Bone marrow (tissue), 2 donors: ENCODE data around the gene DDX41.
A peak's percentile ranks its signal among the peaks of the same experiment; 100 is the strongest.

ENCODE experiments used
- DNase-seq, 2 donors: peaks; one replicate each; lab custom pipeline; 2025; lab: John Stamatoyannopoulos, UW

The DDX41 gene

DNA sequence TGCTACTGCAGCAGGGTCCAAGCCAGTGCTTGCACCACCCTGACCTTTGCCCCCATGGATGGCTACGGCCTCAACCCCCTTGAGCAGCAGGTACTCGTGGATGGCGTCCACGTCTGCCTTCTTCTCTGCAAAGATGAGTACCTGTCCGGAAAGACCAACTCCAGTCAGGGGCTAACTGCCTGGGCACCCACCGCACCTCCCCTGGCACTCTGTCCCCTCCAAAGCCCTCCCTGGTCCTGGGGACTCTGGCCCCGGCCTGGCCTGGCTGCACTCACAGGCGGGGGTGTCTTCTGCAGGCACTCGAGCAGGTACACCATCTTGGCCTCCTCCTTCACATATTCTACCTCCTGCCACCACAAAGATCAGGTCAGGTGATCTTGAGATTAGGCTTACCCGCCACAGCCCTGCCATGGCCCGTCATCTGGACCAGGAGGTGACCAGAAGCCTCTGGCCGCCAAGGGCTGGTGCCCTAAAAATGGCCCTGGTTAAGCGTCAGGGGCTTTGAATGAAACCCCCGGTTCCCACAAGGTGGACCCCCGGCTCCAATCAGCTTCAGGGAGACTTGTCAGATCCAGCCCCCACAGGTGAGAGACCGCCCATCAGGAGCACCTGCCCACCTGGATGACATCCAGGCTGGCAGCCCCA, 3.9 kb downstream of the DDX41 start:
- no peak for DNase-seq

DNA sequence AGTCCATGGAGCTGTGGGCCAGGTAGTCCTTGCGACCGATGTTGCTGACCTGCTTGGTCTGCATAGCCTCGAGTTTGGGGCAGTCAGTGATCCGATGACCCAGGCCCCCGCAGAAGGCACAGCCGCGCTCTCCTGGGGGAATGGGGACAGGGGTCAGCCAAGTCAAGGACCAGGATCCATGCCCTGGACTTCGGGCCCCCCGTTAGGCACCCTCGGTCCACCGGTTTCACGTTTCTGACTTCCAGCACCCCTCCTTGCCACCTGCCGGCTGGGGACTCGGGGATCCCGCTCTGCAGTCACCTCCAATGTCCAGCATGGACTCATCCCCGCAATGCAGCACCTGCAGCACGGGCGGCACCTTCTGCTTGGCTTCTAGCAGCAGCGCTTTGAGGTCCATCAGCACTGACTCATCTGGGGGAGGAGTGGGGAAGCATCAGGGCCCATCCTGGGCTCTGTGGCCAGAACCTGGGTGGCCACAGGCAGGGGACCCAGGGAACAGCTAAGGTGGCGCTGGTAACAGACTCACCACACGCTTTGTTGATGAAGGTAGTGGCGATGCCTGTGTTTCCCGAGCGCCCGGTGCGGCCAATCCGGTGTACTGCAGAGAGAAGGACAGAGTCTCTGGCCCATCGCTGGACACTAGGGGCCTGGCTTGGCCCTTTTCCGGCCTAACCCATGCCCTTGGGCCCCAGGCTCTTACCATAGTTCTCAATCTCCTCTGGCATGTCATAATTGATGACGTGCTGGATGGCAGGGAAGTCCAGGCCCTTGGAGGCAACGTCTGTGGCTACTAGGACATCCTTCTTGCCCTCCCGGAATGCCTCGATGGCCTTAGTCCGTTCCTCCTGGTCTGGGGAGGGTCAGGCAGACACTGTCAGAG, 4.7 kb downstream of the DDX41 start:
- DNase-seq = no peak

DNA sequence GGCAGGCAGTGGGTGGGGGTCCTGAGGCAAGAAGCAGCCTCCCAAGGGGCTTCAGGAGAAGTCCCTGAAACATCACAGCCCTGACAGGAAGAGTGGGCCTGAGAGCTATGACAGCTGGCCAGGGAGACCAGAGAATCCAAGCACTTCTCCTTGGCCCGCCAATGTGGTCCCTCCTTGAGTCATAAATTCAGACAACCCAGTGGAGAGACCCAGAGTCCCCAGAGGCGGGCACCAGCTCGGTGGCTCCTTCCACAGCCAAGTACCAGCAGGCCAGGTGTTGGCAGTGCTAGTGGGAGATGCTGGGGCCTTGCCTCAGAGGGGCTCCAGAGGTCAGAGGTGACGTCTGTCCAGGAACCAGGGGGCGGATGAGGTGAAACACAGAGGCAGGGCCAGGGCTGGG, 5.6 kb downstream of the DDX41 start:
- peak in 1 of 2 donors; percentile 45 for DNase-seq

DNA sequence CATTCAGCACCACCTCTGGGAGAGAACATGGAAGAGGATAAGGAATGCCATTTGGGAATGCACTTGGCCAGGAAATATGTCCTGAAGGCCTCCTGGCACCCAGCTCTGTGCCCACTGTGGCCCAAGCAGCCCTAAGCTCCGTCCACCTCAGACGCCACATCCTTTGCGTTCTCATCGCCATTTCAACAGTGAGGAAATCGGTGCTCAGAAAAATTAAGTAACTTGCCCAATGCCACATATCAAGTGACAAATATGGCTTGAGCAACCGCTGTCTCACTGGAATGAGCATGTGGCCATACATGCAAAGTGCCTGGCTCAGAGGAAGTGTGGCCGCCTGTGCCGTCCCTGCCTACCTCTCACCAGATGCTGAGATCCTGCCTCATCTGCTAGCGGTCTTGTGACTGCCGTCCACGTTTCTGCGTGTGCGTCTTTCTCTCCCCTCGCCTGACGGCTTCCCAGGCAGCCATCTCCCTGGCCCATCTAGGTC, 6.2 kb downstream of the DDX41 start:
- peak in 1 of 2 donors; percentile 45 for DNase-seq

DNA sequence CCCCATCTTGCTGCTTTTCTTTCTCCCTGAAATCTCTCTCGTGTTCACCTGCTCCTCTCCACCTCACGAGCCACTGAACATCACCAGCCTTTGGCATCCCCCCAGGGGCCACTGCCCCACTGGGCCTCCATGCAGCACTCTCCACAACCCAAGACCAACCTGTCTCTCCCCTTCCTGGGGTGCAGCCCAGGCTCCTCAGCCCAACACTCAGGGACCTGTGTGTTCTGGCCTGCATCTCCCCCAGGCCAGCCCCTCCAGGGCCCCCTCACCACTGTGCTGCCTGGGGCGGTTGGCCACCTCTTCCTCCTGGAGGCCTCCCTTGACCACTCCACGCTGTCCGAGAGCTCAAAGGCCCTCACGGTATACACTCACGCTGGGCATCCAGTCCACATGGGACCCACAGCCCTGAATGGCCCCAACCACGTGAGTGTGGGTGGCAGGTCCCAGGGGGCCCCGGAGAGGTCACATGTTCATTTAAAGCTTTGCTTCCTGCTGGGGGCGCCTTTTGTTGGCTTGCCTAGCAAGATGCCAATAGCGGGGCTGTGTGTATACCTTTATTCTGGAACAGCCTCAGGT, 6.7 kb downstream of the DDX41 start:
- DNase-seq = no peak

DNA sequence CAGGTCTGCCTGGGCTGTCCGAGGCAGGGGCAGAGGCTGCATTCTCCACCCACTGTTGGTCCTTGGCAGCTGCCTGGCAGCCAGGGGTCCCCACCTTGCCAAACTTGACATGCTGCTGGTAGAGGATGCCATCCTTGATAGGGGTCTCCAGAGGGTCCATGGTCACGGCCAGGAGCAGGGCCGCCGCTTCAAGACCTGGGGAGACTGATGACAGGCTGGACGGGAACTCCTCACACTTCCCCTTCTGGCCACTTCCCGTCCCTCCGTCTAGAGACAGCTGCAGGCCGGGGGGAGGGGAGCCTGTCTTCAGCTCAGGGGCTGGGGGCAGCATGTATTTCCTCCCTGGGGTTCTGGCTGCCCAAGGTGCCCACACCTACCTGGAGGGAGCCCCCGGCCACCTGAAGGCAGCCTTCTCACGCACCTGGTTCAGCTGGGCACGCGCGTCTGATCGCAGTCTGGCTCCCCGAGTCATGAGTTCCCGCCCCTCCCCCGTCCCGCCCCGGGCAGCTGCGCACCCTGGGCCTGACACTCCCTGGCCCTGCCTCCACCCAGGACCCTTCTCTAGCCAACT, 7.3 kb downstream of the DDX41 start, which contains the start of gene DOK3:
DOK3 (minus strand) TSS at position 446 of the 571 bp plus-strand sequence; CDS start at position 160, 286 bp downstream.
- peak in 1 of 2 donors; percentile 46 for DNase-seq

DNA sequence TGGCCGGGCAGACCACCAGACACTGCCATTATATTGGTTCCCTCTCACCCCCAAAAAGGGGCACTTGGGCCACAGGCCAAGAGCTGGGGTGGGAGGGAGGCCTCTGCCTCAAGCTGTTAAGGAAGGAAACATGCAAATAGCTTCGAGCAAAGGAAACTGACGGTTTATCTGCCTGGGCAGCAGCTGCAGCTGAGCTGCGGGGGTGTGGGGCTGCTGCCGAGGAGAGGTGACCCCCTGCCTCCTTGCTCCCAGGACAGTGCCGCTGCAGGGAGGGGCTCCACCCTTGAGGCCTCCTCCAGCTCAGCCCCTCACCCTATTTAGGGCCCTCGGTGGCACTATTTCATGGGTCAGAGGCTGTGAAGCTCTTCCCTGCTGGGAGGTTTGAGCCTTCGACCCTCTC, 7.9 kb downstream of the DDX41 start:
- DNase-seq = peak in 1 of 2 donors; percentile 30

DNA sequence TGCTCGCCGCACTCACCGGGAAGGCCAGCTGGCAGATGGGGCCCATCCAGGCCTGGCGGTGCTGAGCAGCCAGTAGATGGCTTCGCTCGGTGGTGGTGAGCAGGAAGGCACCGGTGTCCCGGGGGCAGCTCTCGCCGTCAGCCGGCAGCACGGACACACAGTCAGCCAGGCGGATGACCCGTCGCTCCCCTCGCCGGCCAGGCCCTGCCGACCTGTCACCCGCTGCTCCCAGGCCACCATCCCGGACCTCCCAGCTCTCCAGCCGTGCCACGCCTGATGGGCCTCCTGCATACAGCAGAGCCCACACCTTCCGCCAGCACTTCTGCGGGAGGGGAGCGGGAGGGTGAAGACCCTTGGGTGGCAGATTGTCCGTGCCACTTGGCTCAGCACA, 8.5 kb downstream of the DDX41 start:
- DNase-seq = no peak

DNA sequence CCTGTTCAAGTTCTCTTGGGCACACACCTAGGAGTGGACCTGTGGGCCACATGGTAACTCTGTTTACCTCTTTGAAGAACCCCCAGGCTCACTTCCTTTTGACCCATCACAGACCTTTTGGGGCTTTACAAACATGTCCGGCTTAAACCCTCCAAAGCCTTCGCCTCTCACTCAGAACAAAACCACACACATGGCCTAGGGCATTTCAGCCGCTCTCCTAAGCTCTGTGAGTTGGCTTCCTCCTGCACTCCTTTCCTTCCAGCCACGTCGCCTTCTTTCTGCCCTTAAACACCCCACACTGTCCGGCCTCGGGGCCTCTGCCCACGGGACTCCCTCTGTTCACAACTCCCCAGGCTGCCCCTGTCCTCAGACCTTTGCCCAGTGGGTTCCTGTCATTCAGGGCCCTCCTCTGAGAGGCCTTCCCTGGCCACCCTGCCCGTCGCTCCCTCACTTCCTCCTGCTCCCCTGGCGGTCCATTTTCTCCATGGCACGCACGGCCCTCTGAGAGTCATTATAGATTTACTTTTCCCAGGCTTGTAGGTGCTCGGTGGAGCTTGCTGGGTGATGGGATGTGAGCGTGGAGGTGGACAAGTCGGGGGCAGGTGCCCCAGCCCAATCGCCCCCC, 9.1 kb downstream of the DDX41 start:
- peak; percentile 23 to 37 for DNase-seq

DNA sequence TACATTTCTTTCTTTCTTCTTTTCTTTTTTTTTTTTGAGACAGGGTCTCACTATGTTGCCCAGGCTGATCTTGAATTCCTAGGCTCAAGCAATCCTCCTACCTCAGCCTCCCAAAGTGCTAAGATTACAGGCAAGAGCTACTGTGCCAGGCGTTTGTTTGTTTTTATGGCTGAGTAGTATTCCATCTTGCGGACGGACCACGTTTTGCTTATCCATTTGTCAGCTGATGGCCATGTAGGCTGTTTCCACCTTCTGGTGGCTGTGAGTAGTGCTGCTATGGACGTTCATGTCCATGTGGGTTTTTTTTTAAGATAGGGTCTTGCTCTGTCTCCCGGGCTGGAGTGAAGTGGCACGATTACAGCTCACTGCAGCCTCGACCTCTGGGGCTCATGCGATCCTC, 9.6 kb downstream of the DDX41 start:
- DNase-seq = no peak

DNA sequence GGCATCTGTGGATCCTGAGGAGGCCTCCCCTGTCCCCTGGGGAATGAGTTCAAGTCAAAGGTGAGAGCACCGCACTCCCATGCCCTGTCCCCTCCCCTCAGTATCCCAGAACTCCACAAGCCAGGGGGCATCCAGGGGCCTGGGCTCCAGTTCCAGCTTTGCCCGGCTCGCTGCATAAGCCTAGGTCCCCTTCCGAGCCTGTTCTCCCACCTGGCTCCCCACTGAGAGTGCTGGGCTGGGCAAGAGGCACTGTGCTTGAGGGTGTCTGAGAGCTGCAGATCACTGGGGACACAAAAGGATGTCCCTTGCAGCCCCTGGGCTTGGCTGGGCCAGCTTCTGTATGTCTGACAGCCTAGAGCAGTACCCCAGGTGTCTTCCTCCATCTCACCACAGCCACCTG, 11.7 kb downstream of the DDX41 start:
- DNase-seq = no peak

DNA sequence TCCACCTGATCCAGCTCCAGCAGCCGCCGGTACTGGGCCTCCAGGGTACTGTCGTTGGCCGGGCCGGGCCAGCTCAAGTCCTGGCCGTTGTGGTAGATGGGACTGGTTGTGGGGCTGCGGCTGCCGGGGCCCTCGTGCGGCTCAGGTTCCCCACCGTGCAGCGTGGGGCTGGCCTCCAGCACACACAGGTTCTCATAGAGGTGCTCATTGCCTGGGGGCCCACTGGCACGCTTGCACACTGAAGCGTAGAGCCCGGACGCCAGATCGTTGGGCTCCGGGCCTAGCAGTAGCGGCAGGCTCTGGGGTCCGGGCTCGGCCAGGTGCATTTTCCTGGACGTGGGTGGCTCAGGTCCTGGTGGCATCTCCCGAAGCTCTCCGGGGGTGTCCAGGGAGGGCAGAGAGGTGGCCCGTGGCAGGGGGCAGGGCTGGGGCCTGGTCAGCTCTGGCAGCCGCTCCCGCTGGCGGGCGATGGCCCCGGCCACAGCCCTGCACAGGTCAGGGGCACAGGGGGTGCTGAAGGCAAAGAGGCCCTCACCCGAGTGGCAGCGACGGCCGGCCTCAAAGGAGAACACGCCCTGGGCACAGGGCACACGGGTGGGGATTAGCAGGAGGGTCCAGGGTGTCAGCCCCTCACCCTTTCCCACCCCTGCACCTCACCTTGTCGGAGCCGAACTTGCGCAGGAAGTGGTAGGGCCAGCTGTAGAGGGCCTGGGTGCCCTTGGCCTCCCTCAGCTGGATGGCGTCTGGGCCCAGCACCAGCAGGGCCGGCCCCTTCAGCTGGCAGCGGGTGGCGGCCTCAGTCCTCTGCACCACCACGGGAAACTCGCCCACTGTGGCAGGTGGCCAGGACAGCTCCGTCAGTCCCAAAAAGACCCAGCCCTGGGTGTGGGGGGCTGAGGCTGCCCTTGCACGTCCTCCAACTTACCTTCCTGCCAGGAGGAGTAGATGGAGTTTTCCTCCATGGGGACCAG, 12.4 kb downstream of the DDX41 start:
- no peak for DNase-seq

DNA sequence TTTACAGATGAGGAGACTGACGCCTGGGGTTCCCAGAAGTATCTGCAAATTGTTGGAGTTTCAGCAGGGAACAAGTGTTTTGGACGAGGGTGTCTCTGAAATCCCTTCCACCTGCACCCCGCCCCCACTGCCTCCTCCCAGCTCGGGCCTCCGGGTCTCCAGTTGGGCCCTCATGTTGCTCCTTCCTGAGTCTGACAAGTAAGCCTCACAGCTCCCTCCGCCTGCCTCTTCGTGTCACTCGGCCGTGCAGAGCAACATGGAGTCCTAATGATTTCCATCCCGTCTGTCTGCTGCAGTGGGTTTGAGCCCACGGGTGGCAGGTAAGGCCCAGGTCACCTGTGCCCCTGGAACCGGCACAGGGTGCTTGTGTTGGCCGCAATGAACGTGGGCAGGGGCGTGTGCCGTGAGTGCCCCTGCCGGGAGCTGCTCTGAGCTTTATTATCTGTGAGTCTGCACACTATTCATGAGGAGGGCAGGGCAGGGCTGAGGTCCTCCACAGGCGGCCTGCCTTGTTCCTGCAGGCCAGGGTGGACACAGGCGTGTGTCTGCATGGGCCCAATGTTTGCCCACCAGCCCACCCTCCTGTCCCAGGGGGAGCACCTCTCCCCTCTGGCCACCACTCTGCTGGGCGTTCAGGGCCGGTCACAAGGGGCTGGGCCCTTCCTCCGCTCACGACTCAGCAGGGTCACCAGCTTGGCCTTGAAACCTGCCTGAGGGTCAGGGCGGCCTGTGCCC, 13.2 kb downstream of the DDX41 start:
- no peak for DNase-seq

DNA sequence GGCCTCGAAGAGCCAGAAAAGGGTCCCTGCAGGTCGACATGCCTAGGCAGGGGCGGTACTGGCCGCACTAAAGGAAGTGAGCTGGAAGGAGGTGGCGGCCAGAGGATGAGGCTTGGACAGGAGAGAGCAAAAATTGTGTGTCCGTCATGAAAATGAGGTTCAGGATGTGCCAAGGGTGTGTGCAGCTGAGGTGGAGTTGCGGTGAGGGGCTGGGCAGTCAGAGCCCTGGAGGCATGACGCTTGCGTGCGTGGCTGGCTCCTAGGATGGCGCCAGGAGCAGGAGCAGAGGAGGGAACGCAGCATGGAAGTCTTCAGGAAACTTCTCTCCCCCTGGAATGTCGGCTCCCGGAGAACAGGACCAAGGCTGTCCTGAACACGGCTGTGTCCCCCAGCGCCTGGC, 13.9 kb downstream of the DDX41 start:
- no peak for DNase-seq

DNA sequence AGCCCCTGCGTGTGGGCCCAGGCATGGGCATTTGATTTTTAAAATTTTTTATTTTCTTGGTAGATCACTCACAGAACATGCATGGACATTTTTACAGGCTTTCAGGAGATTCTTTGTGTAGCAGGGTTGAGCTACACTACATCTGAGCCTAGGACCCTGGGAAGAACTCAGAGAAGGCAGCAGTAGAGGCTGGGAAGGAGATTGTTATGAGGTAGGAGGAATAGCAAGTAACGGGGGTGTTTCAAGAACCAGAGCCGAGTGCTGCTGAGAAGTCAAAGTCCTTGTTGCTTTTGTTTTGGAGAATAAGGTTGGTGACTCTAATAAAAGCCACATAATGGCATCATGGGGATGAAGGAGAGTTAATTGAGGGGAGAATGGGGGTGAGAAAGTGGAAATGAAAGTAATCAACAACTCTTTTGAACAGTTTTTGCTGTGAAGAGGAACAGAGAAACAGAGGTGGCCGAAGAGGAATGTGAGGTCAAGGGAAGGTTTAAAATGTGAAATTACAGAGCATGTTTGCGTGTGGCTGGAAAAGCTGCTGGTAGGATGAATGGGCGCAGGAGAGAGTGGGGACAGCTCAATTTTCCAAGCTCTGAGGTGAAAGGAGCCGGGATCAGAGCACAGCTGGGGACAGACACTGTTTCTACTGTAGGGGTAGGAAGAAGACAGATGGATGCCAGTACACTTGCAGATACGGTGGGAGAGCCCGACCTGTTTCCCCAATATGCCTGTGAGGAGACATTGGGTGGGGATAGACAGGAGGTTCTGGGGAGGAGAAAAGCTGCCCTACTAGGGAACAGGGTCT, 14.7 kb downstream of the DDX41 start:
- DNase-seq = no peak

DNA sequence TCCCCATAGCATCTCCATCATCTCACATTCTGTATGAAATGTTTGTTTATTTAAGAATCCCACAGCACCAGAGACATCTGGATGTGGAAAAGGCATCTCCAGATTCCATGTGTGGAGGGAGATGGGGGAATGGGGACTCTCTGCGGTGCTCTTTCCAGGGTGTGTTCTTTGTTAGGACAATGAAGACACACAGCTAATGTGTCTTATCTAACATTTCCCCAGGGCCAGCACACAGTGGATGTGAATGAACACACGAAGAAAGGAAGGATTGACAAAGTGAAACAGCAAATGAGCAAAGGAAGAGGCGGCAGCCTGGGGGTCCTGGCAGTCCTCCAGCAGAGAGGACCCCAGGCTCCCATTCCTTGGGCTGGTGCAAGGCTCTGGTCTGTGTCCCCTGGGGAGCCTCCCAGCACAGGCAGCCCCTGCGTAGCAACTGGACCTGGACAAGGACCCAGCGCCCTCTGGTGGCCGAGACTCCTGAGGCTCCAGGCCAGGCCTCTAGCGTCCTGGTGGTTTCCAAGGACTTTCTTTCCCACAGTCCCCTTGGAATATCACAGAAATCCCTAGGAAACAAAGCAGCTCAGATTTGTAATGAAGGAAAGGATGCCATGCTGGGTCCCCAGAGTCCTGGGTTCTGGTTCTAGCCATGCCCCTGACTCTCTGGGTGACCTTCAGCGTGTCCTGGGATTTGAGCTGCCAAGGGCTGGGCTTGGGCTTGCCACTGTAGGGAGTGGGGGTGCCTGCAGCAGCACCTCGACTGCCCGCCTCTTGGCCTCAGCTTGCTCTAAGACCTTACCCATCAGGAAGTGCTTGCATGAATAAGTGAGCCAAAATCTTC, 15.9 kb downstream of the DDX41 start:
- peak; percentile 42 to 68 for DNase-seq

DNA sequence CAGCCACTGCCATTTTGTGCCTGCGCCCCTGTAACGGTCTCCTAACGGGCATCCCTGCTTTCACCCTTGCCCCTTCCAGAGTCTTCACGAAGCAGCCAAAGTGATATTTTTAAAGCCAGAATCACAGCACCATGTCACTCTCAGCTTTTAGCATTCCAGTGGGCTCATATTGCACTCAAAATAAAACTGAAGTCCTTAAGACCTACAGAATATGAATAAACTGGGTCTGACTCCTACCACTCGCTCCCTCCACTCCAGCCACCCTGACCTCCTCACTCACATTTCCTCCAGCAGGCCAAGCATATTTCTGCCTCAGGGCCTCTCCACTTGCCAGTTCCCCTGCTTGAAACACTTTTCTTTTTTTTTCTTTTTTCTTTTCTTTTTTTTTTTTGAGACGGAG, 16.9 kb downstream of the DDX41 start:
- no peak for DNase-seq

DNA sequence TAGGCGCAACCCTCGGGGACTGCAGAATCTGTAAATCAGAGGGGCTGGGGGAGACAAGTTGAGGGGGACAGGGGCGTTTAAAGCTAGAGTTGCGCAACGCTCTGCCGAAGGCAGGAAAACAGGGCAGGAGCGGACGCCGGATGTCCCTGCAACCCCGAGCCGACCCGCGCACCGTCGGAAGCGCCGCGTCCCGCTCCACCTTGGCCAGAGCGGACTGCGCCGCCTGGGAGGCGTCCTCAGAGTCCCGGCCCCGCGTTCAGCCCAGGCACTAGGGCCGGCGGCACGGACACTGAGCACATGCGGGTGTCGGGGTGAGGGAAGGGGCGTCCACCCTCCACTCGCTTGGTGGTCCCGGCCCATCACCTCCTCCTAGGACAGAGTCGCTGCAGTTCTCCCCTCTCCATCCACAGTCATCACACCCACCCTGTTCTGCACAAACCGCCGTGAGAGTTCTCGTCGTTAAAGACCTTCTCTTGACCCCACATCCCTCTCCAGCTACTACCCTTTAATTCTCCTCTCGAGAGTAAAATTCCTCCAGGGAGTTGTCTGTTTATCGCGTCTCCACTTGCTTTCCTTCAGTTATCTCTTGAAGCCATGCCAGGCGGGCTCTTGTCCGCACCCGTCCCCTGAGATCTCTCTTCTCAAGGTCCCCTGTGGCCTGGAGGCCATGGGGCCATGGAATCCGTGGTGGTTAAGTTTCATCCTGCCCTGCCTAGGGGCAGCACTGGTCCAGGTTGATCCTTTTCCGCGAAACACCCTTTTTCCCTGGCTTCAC, 18.6 kb downstream of the DDX41 start:
- no peak for DNase-seq
